Choroid plexus epithelial cell (primary cell): Measurements from ENCODE around the gene PADI2.

Experiments used
- DNase-seq: peaks from one replicate; pipeline ENCODE4 v3.0.0-alpha.2; 2010; ENCODE audit warnings: low read depth
- H3K4me3 ChIP-seq: 2 replicates; pipeline ENCODE4 v1.5.1; 2011; ENCODE audit warnings: low read depth, mild to moderate bottlenecking, control low read depth, low read length, moderate library complexity
- CTCF ChIP-seq: conservative IDR thresholded peaks from 2 replicates; pipeline ENCODE4 v1.5.1; 2011; ENCODE audit warnings: low read depth, mild to moderate bottlenecking, control low read depth, inconsistent platforms, low read length, moderate library complexity

The PADI2 gene

GRCh38 chr1:17089506-17089905, 29.7 kb downstream of the PADI2 start:
- no peak for TF ChIP-seq CTCF
- no peak overlapping the region for H3K4me3 ChIP-seq
- no peak for DNase-seq

DNA sequence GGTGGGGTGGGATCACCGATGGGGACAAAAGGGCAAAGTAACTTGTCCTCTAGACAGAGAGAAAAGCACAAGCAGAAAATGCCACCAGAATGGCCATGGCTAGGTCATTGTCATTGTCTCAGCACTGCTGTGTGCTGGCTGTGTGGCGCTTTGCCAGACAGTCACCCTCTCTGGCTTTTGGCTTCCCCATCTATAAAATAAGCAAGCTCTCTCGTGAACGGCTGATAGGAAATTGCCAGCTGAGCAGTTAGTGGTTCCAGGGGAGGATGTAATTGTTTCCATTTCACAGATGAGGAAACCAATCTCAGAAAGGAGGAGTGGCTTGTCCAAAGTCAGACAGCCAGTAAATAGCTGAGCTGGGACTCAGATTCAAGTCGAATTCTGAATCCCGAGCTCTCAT, 32.5 kb downstream of the PADI2 start:
- TF ChIP-seq CTCF = no peak
- no peak for DNase-seq
- H3K4me3 ChIP-seq = no peak overlapping the region

GRCh38 chr1:17084787-17085186, 34.5 kb downstream of the PADI2 start:
- TF ChIP-seq CTCF = no peak
- DNase-seq = no peak
- H3K4me3 ChIP-seq = no peak overlapping the region

DNA sequence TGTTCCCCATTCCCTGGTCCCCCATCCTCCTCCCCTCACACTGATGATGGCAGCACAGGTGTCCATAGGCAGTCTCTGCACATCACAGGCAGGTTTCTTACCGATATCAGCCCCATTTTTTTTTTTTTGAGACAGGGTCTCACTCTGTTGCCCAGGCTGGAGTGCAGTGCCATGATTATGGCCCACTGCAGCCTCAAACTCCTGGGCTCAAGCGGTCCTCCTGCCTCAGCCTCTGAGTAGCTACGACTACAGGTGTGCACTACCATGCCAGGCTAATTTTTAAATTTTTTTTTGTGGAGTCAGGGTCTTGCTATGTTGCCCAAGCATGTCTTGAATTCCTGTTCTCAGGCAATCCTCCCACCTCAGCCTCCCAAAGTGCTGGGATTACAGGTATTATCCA, 36.5 kb downstream of the PADI2 start:
- TF ChIP-seq CTCF = no peak

GRCh38 chr1:17081439-17081838, 37.8 kb downstream of the PADI2 start:
- no peak for TF ChIP-seq CTCF
- no peak for DNase-seq
- H3K4me3 ChIP-seq = no peak overlapping the region

More for the DNA sequence above, 36.5 kb downstream of the PADI2 start:
- H3K4me3 ChIP-seq = no peak overlapping the region
- no peak for DNase-seq

- no peak for DNase-seq
- no peak overlapping the region for H3K4me3 ChIP-seq
- no peak for TF ChIP-seq CTCF
Measured at GRCh38 chr1:17080880-17081279, 38.4 kb downstream of the PADI2 start.

DNA sequence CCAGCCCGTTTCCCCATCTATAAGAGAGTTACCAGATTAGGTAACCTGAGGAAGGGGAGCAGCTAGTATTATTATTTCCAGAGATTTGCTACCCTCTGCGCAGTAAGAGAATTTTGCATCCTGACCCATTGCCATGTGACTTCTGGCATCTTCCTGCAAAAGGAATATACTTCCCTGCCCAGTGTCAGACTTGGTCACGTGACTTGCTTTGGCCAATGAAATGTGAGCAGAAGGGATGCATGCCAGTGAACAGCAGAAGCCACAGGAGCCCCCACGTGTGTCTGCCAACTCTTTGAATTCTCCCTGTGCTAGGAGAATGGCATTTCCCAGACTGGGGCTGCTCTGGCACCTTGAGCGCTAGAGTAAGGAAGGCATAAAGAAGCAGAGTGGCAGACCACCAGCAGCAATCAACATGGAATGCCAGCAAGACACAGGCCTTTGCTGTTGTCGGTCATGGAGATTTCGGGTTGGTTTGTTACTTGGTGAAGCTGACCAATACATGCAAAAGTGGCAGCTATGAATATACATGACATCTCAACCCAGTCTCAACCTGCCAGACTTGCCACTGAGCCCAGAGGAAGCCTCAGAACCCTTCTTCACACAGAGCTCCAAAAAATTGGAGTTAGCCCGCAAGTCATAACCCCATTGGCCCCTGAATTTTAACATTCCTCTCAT, 39.0 kb downstream of the PADI2 start:
- DNase-seq = no peak
- no peak for TF ChIP-seq CTCF
- H3K4me3 ChIP-seq = no peak overlapping the region
